GM12865 (cell line): ENCODE measurements around the gene SVIL.

Source experiments
- DNase-seq: peaks from one replicate; pipeline ENCODE4 v3.0.0; 2010; ENCODE audit warnings: low read depth
- H3K4me3 ChIP-seq: 2 replicates; pipeline ENCODE4 v1.5.1; 2011; ENCODE audit warnings: mild to moderate bottlenecking, low read depth, low read length, control low read depth
- CTCF ChIP-seq: IDR thresholded peaks from 2 replicates; pipeline ENCODE4 v1.5.1; 2011; ENCODE audit warnings: low read length, control low read depth, low read depth, inconsistent platforms; ENCODE audit not compliant: insufficient read depth; ENCODE audit errors: missing control alignments

SVIL gene

GRCh38 chr10:29546773-29547313 lies 87.9 kb downstream of the SVIL start:
- no peak for TF ChIP-seq CTCF
- no peak for DNase-seq
- H3K4me3 ChIP-seq: no peak overlapping the region

- no peak for DNase-seq
- H3K4me3 ChIP-seq: no peak overlapping the region
- TF ChIP-seq CTCF: no peak
Measured at GRCh38 chr10:29545122-29545521, 89.6 kb downstream of the SVIL start.

- no peak overlapping the region for H3K4me3 ChIP-seq
- no peak for DNase-seq
- no peak for TF ChIP-seq CTCF
Measured at GRCh38 chr10:29543715-29544114, 91.1 kb downstream of the SVIL start.

GRCh38 chr10:29542723-29543122 lies 92.0 kb downstream of the SVIL start:
- DNase-seq: no peak
- no peak for TF ChIP-seq CTCF
- H3K4me3 ChIP-seq: no peak overlapping the region

- DNase-seq: no peak
- no peak for TF ChIP-seq CTCF
- no peak overlapping the region for H3K4me3 ChIP-seq
Measured at GRCh38 chr10:29541422-29542210, 93.2 kb downstream of the SVIL start.

- TF ChIP-seq CTCF: no peak
- DNase-seq: no peak
- H3K4me3 ChIP-seq: no peak overlapping the region
Measured at GRCh38 chr10:29540016-29540415, 94.8 kb downstream of the SVIL start.

- H3K4me3 ChIP-seq: no peak overlapping the region
- TF ChIP-seq CTCF: no peak
- DNase-seq: no peak
Measured at GRCh38 chr10:29539412-29539811, 95.4 kb downstream of the SVIL start.
